HL-60 (cell line): Measurements from ENCODE around the gene CTNND2.

Experiments
- DNase-seq, 2 experiments: peaks; one replicate each; pipeline ENCODE4 v3.0.0-alpha.2; 2010 to 2020; ENCODE audit warnings: low read depth in 1 of 2, low spot score in 1 of 2
- H3K27ac ChIP-seq: fragments of 250-450 bp; sonication (Bioruptor Pico); replicated peaks from 2 replicates; pipeline ENCODE4 v1.5.1; 2020; ENCODE audit warnings: mild to moderate bottlenecking, moderate library complexity
- H3K27me3 ChIP-seq: fragments of 250-450 bp; sonication (Bioruptor Pico); 2 replicates; pipeline ENCODE4 v1.5.1; 2021; ENCODE audit warnings: mild to moderate bottlenecking, moderate library complexity; ENCODE audit not compliant: insufficient read depth, poor library complexity, severe bottlenecking
- H3K4me3 ChIP-seq: replicated peaks from 2 replicates; pipeline ENCODE4 v1.5.1; 2011; ENCODE audit warnings: mild to moderate bottlenecking, control low read depth, low read length; ENCODE audit not compliant: insufficient read depth
- CTCF ChIP-seq: IDR thresholded peaks from one replicate; pipeline ENCODE4 v1.5.1; 2011; ENCODE audit warnings: low read length, control low read depth, inconsistent platforms; ENCODE audit not compliant: insufficient read depth
- GABPA ChIP-seq: IDR thresholded peaks from 2 replicates; pipeline ENCODE4 v1.6.1; 2012; ENCODE audit warnings: low read depth
- POLR2AphosphoS5 ChIP-seq: IDR thresholded peaks from 2 replicates; pipeline ENCODE4 v1.6.1; 2012; ENCODE audit warnings: low read depth
- SPI1 ChIP-seq: IDR thresholded peaks from 2 replicates; pipeline ENCODE4 v1.6.1; 2012; ENCODE audit warnings: low read depth, mild to moderate bottlenecking, borderline replicate concordance
- TF ChIP-seq, protein P1 (sequence below): IDR thresholded peaks from 2 replicates; pipeline ENCODE4 v1.6.1; 2012; ENCODE audit warnings: low read depth; ENCODE audit not compliant: insufficient replicate concordance

CTNND2 gene

DNA sequence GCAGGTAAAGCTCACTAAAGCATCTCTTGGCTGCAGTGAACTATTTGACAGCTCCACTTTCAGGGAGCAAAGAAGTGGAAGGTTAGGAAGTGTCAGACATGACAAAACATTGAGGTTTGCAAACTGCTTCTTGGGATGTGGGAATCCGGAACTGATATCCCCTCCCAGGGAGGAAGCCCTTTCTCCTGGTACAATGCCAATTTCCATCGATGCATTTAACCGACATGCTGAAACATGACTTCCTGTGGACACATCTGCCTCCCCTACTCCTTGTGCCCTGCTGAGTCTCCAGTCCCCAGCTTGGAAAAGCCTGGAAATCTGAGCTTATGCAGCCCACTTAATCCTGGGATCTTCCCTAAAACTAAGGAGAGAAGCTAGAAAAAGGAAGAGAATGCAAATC, 820.1 kb downstream of the CTNND2 start:
- Histone ChIP-seq H3K27me3 (peaks cover 2% of the 10 kb centered on the region), H3K27ac (no peak overlapping the region), H3K4me3 (no peak overlapping the region)
- no peak for TF ChIP-seq CTCF
- TF ChIP-seq, protein P1, sequence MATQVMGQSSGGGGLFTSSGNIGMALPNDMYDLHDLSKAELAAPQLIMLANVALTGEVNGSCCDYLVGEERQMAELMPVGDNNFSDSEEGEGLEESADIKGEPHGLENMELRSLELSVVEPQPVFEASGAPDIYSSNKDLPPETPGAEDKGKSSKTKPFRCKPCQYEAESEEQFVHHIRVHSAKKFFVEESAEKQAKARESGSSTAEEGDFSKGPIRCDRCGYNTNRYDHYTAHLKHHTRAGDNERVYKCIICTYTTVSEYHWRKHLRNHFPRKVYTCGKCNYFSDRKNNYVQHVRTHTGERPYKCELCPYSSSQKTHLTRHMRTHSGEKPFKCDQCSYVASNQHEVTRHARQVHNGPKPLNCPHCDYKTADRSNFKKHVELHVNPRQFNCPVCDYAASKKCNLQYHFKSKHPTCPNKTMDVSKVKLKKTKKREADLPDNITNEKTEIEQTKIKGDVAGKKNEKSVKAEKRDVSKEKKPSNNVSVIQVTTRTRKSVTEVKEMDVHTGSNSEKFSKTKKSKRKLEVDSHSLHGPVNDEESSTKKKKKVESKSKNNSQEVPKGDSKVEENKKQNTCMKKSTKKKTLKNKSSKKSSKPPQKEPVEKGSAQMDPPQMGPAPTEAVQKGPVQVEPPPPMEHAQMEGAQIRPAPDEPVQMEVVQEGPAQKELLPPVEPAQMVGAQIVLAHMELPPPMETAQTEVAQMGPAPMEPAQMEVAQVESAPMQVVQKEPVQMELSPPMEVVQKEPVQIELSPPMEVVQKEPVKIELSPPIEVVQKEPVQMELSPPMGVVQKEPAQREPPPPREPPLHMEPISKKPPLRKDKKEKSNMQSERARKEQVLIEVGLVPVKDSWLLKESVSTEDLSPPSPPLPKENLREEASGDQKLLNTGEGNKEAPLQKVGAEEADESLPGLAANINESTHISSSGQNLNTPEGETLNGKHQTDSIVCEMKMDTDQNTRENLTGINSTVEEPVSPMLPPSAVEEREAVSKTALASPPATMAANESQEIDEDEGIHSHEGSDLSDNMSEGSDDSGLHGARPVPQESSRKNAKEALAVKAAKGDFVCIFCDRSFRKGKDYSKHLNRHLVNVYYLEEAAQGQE, result no peak
- no peak for TF ChIP-seq SPI1
- TF ChIP-seq POLR2AphosphoS5, result no peak
- no peak for TF ChIP-seq GABPA
- DNase-seq, result no peak

DNA sequence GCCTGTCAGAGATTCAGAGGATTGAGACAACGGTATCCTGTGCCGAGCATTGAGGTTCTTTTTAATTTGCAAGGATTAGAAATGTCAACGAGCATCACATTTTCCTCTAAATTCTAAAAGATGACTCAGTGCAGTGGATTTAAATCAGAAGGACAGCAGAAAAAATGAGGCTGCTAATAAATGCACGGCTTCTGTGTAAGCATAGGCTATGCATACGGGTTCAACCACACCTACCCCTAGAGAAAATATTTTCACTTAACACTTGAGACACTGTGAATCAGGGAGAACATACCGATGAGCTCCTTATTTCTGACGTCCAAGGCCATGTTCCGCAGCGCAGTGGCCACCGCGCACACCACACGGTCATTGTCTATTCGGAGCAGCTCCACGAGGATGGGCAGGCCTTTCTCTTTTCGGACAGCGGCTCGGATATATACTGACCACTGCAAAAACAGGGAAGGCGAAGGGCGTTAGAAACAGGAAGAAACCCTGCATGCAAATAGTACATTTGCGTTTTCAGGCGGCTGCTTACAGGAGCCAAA, 821.8 kb downstream of the CTNND2 start:
- peaks cover 6% of the 10 kb centered on the region for H3K27me3 ChIP-seq
- DNase-seq, result no peak
- H3K27ac ChIP-seq, result no peak overlapping the region
- TF ChIP-seq SPI1, result no peak
- no peak for TF ChIP-seq GABPA
- TF ChIP-seq CTCF, result no peak
- TF ChIP-seq, protein P1, result no peak
- TF ChIP-seq POLR2AphosphoS5, result no peak
- H3K4me3 ChIP-seq, result no peak overlapping the region

- Histone ChIP-seq H3K27ac (no peak overlapping the region), H3K4me3 (no peak overlapping the region), H3K27me3 (peaks cover 8% of the 10 kb centered on the region)
- no peak for DNase-seq
- no peak for TF ChIP-seq SPI1
- no peak for TF ChIP-seq GABPA
- TF ChIP-seq CTCF, result no peak
- TF ChIP-seq, protein P1, result no peak
- TF ChIP-seq POLR2AphosphoS5, result no peak
Observed at GRCh38 chr5:11076945-11077613, 827.2 kb downstream of the CTNND2 start.
